Ammon's horn (tissue), 1 donor: ENCODE results near the gene SNUPN.
"Not testable (repeated sequence)": the region's sequence is repeated elsewhere in the genome, so short reads cannot be mapped to it uniquely, and the experiment has no call there.

ENCODE experiments used
- DNase-seq: peaks from one replicate; pipeline ENCODE4 v3.0.0-alpha.2; 2016; ENCODE audit warnings: low spot score

SNUPN gene

GRCh38 chr15:75637245-75638009 lies 11.9 kb upstream of the SNUPN start:
- DNase-seq: no peak

- DNase-seq: no peak
Observed at GRCh38 chr15:75636026-75636425, 10.5 kb upstream of the SNUPN start.

DNA sequence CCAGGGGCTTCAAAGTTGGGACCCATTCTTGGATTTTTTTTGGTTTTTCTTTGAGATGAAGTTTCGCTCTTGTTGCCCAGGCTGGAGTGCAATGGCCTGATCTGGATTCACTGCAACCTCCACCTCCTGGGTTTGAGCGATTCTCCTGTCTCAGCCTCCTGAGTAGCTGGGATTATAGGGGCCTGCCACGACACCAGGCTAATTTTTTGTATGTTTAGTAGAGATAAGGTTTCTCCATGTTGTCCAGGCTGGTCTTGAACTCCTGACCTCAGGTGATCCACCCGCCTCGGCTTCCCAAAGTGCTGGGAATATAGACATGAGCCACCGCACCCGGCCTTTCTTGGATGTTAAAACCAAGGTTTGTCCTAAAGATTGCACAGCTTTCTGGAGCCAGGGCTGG lies 8.4 kb upstream of the SNUPN start:
- not testable (repeated sequence) for DNase-seq

GRCh38 chr15:75631935-75632334 lies 6.4 kb upstream of the SNUPN start:
- DNase-seq: no peak

DNA sequence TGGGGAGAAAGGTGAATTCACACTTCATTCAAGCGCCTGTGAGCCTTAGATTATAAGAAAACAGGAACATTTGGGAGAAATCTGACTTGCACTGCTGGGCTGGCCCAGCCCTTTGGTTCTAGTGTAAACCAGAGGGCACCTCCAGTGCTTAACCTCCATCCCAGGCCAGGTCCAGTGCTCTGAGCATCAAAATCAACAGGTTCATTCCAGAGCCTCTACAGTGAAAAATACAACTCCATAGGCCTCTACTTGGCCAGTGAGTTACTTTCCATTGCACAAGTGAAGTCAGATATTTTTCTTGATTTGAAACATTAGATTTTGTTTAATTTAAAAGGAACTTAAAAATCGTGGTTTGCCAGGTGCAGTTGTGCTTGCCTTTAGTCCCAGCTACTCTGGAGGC lies 3.0 kb downstream of the SNUPN start:
- no peak for DNase-seq

GRCh38 chr15:75620841-75621391 lies 4.6 kb downstream of the SNUPN start:
- DNase-seq: peak; percentile 36

DNA sequence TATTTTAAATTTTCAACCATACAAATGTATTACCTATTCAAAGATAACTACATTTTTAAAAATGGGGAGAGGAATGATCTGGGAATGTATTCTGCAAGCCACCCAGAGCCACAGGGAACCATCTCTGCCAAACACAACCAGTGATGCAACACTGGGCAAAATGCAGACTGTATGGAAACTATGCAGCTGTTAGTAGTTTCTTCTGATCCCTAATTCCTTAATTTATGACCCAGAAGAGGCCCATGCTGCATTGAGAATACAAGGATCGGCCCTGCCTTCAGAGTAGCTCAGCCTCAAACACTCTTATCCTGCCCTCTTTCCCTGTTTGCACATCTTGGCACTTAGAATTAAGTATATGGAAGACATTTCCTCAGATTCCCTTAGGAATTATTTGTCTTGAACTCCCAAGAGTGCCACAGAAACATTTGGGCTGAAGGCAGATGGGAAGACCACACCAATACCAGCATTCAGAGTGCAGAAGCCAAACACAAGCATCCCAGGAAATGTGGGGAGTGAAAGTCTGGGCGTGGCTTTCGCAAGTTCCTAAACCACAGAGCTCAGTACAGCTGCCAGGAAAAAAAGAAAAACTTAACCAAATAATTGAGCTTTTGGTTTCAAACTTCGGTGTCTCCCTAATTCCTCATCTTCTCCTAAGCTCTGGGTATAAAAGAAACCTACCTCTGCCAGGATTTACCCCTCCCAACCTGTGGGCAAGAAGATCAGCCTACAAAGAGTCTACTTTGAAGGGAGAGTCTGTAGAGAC lies 5.3 kb downstream of the SNUPN start:
- no peak for DNase-seq

DNA sequence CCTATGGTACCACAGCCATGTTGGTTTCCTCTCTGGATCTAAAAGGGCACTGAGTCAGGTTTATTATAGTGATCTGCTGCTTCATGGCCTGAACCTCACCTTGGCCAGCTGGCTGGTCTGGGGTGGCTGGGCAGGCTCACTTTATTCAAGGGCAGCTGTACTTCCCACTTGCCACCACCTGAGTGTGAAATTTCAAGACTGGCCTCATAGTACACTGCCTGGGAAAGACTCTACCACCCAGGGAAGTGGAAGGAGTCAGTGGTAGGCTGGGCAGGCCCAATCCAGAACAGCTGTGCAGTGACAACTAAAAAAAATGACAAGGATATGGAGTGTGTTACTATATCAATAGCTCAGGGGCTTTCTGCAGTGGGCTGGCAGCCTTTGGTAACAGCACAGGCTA lies 8.8 kb downstream of the SNUPN start:
- no peak for DNase-seq

- DNase-seq: no peak
Observed at GRCh38 chr15:75606711-75607699, 18.5 kb downstream of the SNUPN start.

DNA sequence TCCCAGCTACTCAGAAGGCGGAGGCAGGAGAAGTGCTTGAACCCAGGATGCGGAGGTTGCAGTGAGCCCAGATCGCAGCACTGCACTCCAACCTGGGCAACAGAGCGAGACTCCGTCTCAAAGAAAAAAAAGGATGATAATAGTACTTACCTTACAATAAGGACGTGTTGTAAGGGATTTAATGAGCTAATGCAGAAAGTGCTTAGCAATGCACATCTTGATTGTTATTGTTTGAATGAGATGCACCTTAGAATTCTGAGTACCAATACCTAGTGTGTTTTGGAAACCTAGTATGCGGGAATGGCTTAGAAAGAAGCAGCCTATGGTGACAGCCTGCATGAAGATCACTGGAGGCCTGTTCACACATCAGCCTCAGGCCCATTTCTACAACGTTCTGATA lies 19.5 kb downstream of the SNUPN start:
- no peak for DNase-seq

DNA sequence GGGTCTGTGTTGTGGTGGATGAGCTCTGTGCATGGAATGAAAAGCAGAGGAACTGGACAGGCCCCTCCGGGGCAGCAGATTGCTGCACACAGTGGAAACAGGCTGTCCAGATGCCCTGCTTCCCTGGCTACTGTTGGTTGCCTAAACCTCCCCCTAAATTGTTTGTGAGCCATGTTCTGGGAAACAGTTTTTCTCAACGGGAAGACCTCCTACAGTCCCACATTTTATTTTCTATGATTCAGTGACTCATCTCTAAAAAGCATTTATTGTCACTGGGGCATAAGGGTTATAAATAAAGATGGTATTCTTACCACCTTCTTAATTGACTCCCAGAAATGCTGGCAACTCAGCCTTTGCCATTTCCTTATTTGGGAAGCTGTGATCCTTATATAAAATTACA lies 26.1 kb downstream of the SNUPN start:
- DNase-seq: peak; percentile 37

DNA sequence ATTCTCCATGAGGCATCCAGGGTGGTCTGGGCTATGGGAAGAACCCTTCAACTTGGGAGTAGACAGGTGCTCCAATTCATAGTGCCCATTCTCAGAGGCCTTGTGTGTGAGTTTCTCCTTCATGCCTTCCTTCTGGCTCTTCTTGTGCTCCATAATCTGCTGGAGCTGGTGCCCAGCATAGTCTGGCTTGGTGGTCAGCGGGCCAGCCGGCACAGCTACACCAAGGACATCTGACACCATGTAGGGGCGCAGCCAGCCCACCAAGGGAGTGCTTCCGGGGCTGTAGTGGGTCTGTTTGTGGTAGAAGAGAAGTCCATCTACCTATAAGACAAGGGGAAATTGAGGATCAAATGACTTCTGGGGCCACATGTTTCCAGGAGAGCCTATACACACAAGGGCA lies 27.2 kb downstream of the SNUPN start:
- DNase-seq: no peak

DNA sequence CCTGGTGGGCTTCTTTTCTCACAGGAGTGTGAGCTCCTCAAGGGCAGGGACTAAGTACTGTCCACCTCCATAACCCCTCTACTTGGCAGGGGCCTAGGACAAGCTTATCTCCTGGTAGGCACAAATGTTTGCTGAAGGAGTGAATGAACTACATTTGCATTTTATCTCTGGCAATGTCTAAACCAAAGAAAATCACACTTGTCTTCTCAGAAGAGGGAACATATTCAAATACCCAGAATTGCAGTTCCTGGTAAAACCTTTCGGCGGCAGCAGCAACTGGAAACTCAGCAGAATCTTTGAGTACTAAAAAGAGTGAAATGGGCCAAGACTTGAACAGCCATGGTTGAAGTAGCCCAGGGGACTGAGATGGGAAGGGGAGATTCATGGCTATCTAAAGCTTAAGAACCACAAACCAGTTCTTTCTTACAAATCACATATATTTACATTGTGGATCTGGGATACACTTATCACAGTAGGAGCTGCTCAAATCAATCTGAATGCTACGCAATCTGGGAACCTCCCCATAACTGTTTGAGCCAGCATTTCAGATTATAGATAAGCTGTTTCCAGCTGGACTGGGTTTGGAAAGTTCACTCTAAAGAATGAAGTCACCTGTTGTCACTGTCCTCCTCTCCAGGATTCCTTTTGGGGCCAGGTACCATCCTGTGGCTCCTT lies 27.7 kb downstream of the SNUPN start:
- no peak for DNase-seq

GRCh38 chr15:75596703-75597345 lies 28.7 kb downstream of the SNUPN start:
- DNase-seq: no peak

- no peak for DNase-seq
Observed at GRCh38 chr15:75594276-75594675, 31.2 kb downstream of the SNUPN start.

GRCh38 chr15:75591655-75592364 lies 33.7 kb downstream of the SNUPN start:
- DNase-seq: no peak

GRCh38 chr15:75590239-75590638 lies 35.3 kb downstream of the SNUPN start:
- no peak for DNase-seq

- DNase-seq: no peak
Observed at GRCh38 chr15:75589071-75589470, 36.5 kb downstream of the SNUPN start.

DNA sequence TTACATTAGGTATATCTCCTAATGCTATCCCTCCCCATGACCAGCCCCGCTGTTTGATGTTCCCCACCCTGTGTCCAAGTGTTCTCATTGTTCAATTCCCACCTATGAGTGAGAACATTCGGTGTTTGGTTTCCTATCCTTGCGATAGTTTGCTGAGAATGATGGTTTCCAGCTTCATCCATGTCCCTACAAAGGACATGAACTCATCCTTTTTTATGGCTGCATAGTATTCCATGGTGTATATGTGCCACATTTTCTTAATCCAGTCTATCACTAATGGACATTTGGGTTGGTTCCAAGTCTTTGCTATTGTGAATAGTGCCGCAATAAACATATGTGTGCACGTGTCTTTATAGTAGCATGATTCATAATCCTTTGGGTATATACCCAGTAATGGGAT lies 39.1 kb downstream of the SNUPN start:
- DNase-seq: not testable (repeated sequence)

DNA sequence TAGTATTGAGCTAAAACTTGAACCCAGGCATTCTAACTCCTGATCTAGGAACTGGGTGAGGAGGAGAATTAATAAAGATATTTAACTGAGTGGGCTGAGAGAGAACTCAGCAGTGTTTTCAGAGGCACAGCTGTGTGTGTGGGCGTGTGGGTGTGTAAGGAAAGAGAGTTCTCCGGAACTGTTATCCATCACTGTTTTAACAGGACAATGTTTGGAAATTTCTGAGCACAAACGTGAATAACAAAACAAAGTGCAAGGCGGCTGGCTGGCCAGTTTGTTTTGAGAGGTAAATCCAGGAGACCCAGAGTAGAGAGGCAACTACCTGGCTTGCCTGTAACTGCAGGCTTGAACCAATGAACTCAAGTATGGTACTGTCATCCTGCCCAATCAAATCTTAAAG lies 41.4 kb downstream of the SNUPN start:
- DNase-seq: peak; percentile 27
